Renal cortical epithelial cell (primary cell): ENCODE results near the gene DIO2. TPM values are rescaled to one million over a fixed set of nuclear protein-coding genes. Genes with fewer than 3 reads are reported as not detected.

Experiments used
- DNase-seq: peaks from one replicate; pipeline ENCODE4 v3.0.0-alpha.2; 2011; ENCODE audit warnings: low read depth
- total RNA-seq: library from RNA; depleted of rRNA; stranded (reverse); fragments of >200 nt; gene quantifications from 2 replicates; pipeline ENCODE4 v1.2.3, GENCODE V29; 2014

DIO2 gene
- total RNA-seq: under 0.01 and 1.3 TPM in 2 replicates

- peak; percentile 12 for DNase-seq
Observed at GRCh38 chr14:80211153-80212022, at the start of gene DIO2. Gene DIO2, minus strand, starts transcription at chr14:80211504. Its CDS starts 32 bp downstream, at chr14:80211472.

- DNase-seq: no peak
Observed at GRCh38 chr14:80260645-80261044, 49.3 kb upstream of the DIO2 start.

GRCh38 chr14:80239631-80240030, 28.3 kb upstream of the DIO2 start:
- no peak for DNase-seq

- no peak for DNase-seq
Observed at GRCh38 chr14:80237143-80237542, 25.8 kb upstream of the DIO2 start.

GRCh38 chr14:80233470-80234089, 22.3 kb upstream of the DIO2 start:
- no peak for DNase-seq

GRCh38 chr14:80231702-80232101, 20.4 kb upstream of the DIO2 start:
- DNase-seq: no peak

GRCh38 chr14:80223696-80224465, 12.6 kb upstream of the DIO2 start:
- DNase-seq: no peak

- DNase-seq: peak; percentile 54
Observed at GRCh38 chr14:80216818-80217217, 5.5 kb upstream of the DIO2 start.

GRCh38 chr14:80215756-80216581, 4.7 kb upstream of the DIO2 start:
- DNase-seq: no peak

- no peak for DNase-seq
Observed at GRCh38 chr14:80215081-80215480, 3.8 kb upstream of the DIO2 start.

GRCh38 chr14:80213602-80214001, 2.3 kb upstream of the DIO2 start:
- peak; percentile 62 for DNase-seq

- DNase-seq: peak; percentile 23
Observed at GRCh38 chr14:80212023-80212397, 706 bp upstream of the DIO2 start.

- DNase-seq: no peak
Observed at GRCh38 chr14:80208461-80208860, 2.8 kb downstream of the DIO2 start.

GRCh38 chr14:80206351-80207080, 4.8 kb downstream of the DIO2 start:
- no peak for DNase-seq

- DNase-seq: no peak
Observed at GRCh38 chr14:80202888-80203562, 8.3 kb downstream of the DIO2 start.

GRCh38 chr14:80200093-80200492, 11.2 kb downstream of the DIO2 start:
- DNase-seq: no peak

GRCh38 chr14:80188571-80188970, 22.7 kb downstream of the DIO2 start:
- DNase-seq: peak; percentile 63

- DNase-seq: no peak
Observed at GRCh38 chr14:80186301-80186800, 25.0 kb downstream of the DIO2 start.

- no peak for DNase-seq
Observed at GRCh38 chr14:80176893-80177292, 34.4 kb downstream of the DIO2 start.
